Measurements from ENCODE around the gene ZNF408.

ZNF408 gene

GRCh38 chr11:46675949-46676348 lies 24.9 kb upstream of the ZNF408 start:
- no peak for DNase-seq (ENCODE audit: low read depth in 2 of 2)

- no peak for DNase-seq (ENCODE audit: low read depth in 2 of 2)
Observed at GRCh38 chr11:46676436-46677158, 24.2 kb upstream of the ZNF408 start.

GRCh38 chr11:46677169-46677568 lies 23.7 kb upstream of the ZNF408 start:
- DNase-seq (ENCODE audit: low read depth in 2 of 2), result no peak

GRCh38 chr11:46677991-46678740 lies 22.7 kb upstream of the ZNF408 start:
- DNase-seq (ENCODE audit: low read depth in 2 of 2), result no peak

- DNase-seq (ENCODE audit: low read depth in 2 of 2), result no peak
Observed at GRCh38 chr11:46678741-46679130, 22.1 kb upstream of the ZNF408 start.

- DNase-seq (ENCODE audit: low read depth in 2 of 2), result no peak
Observed at GRCh38 chr11:46679241-46680163, 21.3 kb upstream of the ZNF408 start.

- DNase-seq (ENCODE audit: low read depth in 2 of 2), result no peak
Observed at GRCh38 chr11:46680164-46680760, 20.6 kb upstream of the ZNF408 start.

- no peak for DNase-seq (ENCODE audit: low read depth in 2 of 2)
Observed at GRCh38 chr11:46680815-46681214, 20.0 kb upstream of the ZNF408 start.

- no peak for DNase-seq (ENCODE audit: low read depth in 2 of 2)
Observed at GRCh38 chr11:46681814-46682213, 19.0 kb upstream of the ZNF408 start.

GRCh38 chr11:46682773-46683752 lies 17.8 kb upstream of the ZNF408 start:
- DNase-seq (ENCODE audit: low read depth in 2 of 2), result no peak

GRCh38 chr11:46684367-46684766 lies 16.5 kb upstream of the ZNF408 start:
- DNase-seq (ENCODE audit: low read depth in 2 of 2), result no peak

GRCh38 chr11:46686886-46687795 lies 13.7 kb upstream of the ZNF408 start:
- DNase-seq (ENCODE audit: low read depth in 2 of 2), result no peak

- no peak for DNase-seq (ENCODE audit: low read depth in 2 of 2)
Observed at GRCh38 chr11:46690702-46691101, 10.1 kb upstream of the ZNF408 start.

GRCh38 chr11:46692450-46692849 lies 8.4 kb upstream of the ZNF408 start:
- DNase-seq (ENCODE audit: low read depth in 2 of 2), result no peak

- no peak for DNase-seq (ENCODE audit: low read depth in 2 of 2)
Observed at GRCh38 chr11:46693597-46694012, 7.2 kb upstream of the ZNF408 start.

- DNase-seq (ENCODE audit: low read depth in 2 of 2), result no peak
Observed at GRCh38 chr11:46694072-46694471, 6.8 kb upstream of the ZNF408 start.

GRCh38 chr11:46694607-46695006 lies 6.2 kb upstream of the ZNF408 start:
- DNase-seq (ENCODE audit: low read depth in 2 of 2), result no peak

GRCh38 chr11:46695345-46696211 lies 5.3 kb upstream of the ZNF408 start:
- DNase-seq (ENCODE audit: low read depth in 2 of 2), result no peak

GRCh38 chr11:46696212-46696558 lies 4.6 kb upstream of the ZNF408 start:
- no peak for DNase-seq (ENCODE audit: low read depth in 2 of 2)

Data from stimulated activated CD4-positive, alpha-beta T cell treated with anti-CD3 and anti-CD28 coated beads, Interleukin-4, amount 100 ng/mL, for 48 hours (primary cell).